HUDEP-2 (cell line): ENCODE data around the gene PRKAB1.
"Not testable (repeated sequence)": the region's sequence is repeated elsewhere in the genome, so short reads cannot be mapped to it uniquely, and the experiment has no call there.

Experiments
- DNase-seq, 76 experiments: peaks; one replicate each; lab custom pipeline; 2025; ENCODE audit not compliant: unreplicated experiment in 76 of 76; lab: John Stamatoyannopoulos, UW

PRKAB1 gene, protein sequence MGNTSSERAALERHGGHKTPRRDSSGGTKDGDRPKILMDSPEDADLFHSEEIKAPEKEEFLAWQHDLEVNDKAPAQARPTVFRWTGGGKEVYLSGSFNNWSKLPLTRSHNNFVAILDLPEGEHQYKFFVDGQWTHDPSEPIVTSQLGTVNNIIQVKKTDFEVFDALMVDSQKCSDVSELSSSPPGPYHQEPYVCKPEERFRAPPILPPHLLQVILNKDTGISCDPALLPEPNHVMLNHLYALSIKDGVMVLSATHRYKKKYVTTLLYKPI

DNA sequence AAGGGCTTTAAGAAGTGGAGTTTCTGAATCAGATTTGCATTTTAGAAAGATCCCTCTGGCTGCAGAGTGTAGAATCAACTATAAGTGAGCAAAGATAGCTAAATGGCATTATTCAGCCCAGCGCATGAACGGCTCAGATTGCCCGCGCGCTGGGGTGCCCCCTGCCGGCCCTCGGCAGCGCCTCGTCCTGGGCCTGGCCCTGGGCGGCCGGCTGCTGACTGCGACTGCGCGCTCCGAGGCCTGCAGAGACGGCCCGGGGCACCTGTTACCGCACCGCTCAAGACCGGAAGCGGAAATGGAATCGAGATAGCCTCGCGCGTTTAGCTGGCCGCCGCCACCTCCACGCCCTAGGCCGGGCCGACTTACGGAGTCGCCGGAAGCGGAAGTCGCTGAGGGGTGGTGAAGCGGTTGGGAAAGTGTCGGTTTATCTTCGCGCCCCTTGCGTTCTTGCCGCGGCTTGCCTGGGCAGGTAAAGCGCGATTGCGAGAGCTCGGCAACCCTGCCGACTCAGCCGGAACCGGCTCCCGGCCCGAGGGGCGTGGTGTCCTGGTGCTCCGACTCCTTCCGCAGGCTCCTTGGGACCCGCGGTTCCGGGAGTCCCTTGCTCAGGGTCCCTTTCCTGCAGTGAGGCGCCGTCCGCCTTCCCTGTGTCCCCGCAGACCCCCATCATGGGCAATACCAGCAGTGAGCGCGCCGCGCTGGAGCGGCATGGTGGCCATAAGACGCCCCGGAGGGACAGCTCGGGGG lies at the start of gene PRKAB1:
Gene PRKAB1 (plus strand): TSS at position 557 of the 747 bp plus-strand sequence. CDS start 112 bp downstream, at position 669.
- DNase-seq, result peak in 75 of 76 experiments; percentile 38 to 98 (median 95)

DNA sequence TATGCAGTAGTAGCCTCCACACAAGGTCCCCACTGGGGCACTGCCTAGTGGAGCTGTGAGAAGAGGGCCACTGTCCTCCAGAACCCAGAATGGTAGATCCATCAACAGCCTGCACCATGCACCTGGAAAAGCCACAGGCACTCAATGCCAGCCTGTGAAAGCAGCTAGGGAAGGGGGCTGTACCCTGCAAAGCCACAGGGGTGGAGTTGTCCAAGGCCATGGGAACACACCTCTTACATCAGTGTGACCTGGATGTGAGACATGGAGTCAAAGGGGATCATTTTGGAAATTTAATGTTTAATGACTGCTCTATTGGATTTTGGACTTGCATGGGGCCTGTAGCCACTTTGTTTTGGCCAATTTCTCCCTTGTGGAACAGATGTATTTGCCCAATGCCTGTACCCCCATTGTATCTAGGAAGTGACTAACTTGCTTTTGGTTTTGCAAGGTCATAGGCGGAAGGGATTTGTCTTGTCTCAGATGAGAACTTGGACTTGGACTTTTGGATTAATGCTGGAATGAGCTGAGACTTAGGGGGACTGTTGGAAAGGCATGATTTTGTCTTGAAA lies 49.5 kb upstream of the PRKAB1 start:
- not testable (repeated sequence) for DNase-seq

DNA sequence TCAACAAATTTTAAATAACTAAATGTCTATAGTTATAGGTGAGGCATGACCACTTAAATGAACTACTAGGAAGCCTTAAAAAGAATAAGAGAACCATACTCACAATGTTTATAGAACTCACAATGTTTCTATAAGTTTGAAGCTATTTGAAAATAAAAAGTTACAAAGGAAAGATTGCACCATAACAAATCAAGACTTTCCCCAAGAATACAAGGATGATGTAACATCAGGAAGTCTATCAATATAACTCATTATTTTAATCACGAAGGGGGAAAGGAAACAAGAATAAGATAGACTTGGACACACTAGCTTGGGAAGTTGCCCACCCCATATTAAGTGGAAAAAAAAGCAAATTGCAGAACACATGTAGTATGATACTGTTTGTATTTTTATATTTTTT lies 47.4 kb upstream of the PRKAB1 start:
- no peak for DNase-seq

DNA sequence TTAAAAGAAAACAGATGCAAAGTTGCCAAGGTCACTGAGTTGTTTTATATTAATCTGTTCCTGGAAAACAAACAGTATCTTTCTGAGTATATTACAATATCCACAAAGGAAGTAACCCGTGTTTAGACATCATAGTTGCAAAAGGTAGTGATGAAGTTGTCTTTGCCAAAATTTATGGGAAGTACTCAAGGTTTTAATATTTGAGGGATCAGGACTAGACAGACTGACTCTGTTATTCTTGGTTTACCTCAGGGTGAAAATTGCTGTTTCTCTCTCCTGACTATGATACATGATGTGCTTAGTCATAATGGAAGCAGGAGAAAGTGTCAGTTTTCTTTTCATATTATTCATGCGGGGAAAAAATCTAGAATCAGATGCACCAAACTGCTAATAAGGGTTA lies 46.1 kb upstream of the PRKAB1 start:
- DNase-seq, result no peak

DNA sequence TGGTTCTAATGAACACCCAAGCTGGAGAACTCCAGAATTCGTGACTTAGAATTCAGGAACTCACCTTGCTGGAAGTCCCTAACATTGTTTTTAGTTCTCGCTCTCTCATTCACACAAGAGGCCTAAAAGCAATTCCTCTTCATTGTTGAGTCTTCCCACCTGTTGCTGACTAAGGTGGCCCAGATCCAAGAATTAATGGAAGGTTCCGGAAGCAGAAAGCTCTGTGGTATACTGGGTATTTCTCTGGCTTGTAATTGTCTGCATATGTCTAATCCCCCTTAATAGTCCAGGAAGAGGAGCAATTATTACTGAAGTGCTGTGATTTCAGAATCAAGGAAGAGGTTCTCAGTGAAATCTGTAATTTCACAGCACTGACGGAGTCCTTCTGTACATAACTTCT lies 43.0 kb upstream of the PRKAB1 start:
- DNase-seq, result no peak

DNA sequence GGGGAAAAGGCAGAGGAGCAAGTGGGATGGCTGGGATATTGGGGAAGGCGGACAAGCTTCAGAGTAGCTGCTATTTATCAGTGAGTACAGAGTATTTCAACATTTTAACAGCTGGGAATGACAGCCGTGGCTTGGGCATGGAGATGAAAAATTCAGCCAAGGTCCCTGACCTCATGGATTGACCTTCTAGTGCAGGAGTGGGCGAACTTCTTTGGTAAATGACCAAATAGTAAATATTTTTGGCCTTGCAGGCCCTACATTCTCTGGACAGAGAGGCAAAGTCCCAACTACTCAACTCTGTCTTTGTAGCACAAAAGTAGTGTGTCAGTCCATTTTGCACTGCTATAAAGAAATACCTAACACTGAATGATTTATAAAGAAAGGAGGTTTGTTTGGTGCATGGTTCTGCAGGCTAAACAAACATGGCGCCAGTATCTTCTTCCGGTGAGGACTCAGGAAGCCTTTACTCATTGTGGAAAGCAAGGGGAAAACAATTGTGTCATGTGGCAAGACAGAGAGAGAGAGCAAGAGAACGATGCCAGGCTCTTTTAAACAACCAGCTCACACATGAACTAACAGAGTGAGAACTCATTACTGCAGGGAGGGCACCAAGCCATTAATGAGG lies 40.8 kb upstream of the PRKAB1 start:
- no peak for DNase-seq

DNA sequence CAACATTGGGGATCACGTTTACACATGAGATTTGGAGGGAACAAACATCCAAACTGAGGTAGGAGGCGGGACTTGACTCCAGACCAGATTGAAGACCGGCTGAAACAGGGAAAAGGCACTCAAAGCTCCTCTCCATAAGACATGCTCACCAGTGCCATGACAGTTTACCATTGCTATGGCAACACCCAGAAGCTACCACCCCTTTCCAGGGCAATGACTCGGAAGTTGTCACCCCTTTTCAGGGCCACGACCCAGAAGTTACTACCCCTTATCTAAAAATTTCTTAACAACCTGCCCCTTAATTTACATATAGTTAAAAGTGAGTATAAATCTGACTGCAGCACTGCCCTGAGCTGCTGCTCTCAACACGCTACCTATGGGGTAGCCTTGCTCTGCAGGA lies 40.2 kb upstream of the PRKAB1 start:
- DNase-seq, result no peak

DNA sequence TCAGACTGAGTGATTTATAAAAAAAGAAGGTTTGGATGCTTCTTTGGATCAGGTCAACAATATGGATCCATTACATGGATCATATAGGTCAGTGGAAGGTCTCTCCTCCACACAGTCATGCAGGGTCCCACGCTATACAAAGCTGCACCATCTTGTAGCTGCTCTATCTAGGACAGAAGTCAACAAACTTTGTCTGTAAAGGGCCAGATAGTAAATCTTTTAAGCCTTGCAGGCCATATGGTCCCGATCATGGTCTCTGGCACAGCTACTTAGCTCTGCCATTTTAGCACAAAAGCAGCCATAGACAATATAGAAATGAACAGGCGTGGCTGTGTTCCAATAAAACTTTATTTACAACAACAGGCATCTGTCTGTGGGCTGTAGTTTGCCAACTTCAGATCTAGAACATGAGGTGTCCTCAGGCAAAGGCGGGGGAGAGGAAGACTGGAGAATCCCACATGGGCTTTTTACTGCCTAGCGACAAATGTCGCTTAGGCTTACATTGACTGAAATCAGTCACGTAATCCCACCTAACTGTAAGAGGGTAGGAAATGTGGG lies 37.6 kb upstream of the PRKAB1 start:
- DNase-seq, result no peak

DNA sequence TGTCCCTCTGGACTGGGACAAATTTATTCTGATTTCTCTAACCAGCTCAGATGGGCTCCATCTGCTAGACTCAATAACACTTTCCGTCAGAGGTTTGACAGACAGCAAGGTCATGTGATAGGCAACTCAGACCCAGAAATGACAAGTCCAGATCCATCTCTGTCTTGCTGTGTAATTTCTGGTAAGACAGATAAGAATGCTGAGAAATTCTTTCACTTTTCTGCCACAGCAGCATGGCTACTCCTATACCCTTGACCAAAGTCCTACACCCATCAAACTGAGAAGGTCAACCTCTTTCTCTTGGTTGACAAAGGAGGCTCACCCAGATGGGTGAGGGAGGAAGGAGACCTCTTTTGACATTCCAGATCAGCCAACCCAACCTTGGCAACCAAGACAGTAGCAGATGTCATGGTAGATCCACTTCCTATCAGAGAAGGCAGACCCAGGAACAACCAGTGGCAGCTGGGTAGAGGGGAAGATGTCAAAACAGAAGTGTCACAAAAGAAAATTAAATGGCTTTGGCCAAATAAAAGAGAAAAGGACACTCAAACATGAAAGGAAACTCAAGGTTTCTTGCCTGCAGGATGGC lies 36.9 kb upstream of the PRKAB1 start:
- peak in 1 of 76 experiments; percentile 6 for DNase-seq

DNA sequence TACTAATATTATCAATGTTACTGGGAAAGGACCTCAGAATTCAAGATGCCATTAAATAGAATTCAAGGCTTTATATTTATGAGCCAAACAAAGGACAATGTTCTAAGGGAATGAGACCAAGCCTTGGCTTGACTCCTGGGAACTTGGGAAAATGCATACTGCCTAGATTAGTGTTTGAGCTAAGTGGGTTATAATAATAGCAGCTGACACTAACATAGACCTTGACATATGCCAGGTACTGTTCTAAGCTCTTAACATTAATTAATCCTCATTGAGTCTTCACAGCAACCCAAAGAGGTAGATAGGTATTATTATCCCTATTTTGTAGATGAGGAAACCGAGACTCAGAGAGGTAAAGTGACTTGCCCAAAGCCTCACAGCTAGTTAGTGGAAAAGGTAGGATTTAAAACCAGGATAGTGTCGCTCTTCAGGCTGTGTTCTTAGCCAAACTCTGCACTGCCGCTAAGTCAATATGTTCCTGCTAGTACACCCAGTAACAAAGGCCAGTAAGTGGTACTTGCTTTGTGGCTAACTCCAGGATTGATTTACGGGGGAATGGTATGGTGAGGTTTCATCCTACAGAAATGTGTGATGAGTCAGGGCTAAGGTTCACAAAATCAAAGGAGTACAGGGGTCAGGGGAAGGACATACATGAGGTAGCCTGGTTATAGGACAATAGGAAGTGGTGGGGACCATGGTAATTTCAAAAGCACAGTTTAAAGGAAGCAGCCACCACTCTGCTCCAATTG lies 35.8 kb upstream of the PRKAB1 start:
- DNase-seq, result no peak

DNA sequence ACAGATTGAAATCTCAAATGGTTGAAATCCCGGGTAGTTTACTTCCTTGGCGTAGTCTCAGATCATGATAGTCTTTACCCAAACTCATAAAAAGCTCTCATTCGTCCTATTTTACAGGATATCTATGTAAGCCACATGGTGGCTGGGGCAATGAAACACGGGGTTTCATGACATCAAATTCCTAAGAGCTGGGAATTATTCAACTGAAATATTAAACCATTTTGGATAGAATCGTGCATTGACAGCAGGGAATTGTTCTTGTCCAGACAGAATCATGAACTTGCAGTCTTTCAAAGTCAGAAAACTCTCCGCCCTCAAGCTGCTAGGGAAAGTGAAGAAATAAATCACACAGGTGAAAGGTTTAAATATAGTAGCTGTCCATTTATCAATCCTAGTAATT lies 33.2 kb upstream of the PRKAB1 start:
- DNase-seq, result no peak

DNA sequence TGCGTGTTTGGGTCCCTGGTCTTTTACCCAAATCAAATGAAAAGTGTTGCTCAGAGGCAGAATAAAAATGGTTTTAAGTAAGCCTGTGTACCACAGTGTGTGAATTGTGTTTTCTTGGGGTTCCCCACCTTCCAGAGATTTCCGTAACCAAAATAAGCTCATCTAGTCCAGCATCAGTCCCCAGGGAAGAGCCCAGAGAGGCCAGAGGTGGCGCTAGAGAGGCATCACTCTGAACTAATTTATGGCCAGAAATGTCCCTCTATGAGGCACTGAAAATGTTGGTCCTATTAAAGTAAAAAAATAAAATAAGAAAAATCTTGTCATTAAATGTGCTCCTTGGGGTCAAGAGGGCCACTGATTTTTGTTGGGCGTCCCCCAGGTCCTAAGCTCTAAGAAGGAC lies 24.9 kb upstream of the PRKAB1 start:
- DNase-seq, result no peak

DNA sequence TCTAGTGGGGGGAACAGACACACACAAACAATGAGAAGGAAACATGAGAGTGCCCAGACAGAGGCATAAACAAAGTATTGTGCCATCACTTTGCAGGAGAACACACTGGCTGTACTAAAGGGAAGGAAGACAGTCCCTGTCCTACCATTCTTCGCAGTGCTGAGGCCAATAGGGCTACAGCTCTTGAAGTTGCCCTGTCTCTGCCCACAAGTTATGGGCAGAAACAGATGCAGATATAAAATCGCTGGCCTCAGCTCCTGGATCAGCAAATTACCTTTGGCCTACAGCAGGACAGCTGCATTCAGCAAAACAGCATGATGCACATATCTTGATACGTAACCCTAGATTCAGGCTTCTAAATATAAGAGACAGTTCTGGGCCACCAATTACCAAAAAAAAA lies 23.0 kb upstream of the PRKAB1 start:
- DNase-seq, result no peak

DNA sequence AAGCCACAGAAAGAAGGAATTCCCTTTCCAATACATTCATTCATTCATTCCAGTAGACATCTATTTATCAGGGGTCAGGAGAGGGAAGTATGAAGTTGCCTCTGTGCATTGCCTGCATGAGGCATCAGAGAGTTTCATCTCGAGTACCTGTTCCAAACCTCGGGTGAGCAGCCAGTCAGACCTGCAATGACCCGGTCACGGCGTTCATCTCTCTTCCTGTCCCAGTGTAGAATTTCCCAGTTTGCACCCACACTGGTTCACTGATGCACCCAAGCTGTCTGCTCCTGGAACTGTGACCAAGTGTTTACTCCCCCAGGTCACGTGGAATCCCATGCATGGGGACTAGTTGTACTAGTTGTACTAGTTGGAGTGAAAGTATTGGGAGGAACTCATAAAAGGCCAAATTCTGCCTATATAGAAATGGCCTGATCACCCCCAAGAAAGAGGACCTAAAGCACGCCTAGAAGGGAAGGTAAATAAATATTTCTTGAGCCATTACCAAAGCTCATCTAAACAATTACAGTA lies 22.3 kb upstream of the PRKAB1 start:
- no peak for DNase-seq

DNA sequence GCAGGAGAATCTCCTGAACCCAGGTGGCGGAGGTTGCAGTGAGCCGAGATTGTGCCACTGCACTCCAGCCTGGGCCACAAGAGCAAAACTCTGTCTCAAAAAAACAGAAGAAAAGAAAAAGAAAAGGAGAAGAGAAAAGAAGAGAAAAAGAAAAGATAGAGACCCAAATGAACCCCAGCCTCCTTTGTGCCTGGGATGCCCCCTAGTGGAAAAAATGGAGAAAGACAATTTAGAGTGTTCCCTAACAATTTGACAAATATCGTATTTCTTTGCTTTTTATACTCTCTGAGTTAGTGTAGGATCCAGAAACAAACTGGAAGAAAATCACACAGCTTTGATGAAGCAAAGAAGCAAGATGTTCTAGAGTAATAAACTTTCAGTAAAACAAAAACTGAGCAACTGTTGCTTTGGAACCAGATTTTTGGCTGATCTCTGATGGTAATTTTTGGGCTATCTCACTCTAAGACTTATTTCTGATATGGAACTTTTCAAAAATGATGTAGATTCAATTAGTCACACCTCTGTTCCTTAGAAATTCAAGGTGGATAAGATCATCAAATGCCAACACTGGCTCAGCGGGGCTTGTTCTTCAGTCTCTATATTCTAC lies 18.6 kb upstream of the PRKAB1 start:
- DNase-seq, result peak in 8 of 76 experiments; percentile 9 to 33 (median 24)

DNA sequence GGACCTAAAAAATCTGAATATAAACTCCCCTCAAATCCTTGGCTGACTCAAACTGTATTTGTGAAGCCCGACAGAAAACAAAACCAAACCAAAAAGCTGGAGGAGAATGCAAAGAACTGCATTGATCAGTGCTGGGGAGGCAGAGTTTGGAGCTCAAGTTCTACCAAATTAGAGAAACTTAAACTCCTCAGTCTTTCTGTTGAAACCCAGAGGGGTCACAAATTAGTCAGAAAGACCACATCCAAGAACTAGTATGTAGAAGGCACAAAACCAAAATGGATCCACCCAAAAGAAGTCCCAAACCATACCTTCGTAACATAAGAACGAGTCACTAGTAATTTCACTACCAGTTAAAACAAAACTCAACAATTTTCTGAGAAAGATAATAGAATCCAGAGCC lies 15.3 kb upstream of the PRKAB1 start:
- DNase-seq, result no peak

DNA sequence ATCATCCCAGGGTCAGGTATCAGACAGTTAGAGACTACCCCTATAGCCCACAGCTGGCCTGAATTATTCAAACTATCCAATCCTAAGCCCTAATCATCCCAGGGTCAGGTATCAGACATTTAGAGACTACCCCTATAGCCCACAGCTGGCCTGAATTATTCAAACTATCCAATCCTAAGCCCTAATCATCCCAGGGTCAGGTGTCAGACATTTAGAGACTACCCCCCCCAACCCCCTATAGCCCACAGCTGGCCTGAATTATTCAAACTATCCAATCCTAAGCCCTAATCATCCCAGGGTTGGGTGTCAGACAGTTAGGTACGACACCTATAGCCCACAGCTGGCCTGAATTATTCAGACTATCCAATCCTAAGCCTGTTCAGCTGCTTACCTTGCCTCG lies 10.9 kb upstream of the PRKAB1 start:
- not testable (repeated sequence) for DNase-seq

DNA sequence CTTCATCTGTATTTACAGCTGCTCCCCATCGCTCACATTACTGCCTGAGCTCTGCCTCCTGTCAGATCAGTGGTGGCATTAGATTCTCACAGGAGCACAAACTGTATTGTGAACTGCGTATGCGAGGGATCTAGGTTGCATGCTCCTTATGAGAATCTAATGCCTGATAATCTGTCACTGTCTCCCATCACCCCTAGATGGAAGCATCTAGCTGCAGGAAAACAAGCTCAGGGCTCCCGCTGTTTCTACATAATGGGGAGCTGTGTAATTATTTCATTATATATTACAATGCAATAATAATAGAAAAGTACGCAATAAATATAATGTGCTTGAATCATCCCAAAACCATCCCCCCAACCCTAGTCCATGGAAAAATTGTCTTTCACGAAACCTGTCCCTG lies 9.8 kb upstream of the PRKAB1 start:
- peak in 4 of 76 experiments; percentile 8 to 16 (median 14) for DNase-seq

DNA sequence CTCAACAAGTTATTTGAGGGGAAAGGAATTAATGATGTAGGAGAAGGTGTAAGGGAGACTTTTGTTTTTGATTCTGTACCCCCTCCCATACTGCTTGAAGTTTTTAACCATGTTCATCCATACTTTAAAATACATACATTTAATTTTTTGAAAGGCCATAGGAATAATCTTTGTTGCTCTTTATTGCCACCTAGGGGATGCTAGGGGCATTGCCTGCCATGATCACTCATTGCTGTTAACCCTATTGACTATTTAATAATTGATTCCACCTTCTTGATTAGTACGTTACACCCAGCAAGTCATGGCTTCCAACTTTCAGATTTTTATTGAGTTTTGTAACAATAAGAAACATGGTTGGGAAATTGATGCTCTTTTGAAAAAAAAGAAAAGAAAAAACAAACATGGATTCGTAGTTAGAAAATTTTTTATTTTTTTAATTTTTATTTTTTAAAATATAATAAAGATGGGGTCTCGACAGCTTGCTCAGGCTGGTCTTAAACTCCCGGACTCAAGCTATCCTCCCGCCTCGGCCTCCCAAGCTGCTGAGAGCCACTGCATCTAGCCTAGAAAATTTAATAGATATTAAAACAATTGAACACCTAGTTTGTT lies 8.5 kb upstream of the PRKAB1 start:
- peak in 39 of 76 experiments; percentile 5 to 73 (median 44) for DNase-seq
